Loucy (cell line): ENCODE data around the gene CPEB3.

Experiments used
- CTCF ChIP-seq: fragments of 200-600 bp; sonication (generic); conservative IDR thresholded peaks from 2 replicates; pipeline ENCODE4 v1.5.1; 2014; ENCODE audit warnings: mild to moderate bottlenecking, antibody characterized with exemption, low read length
- EZH2phosphoT487 ChIP-seq: fragments of 200-600 bp; IDR thresholded peaks from 2 replicates; pipeline ENCODE4 v1.6.1; 2018; ENCODE audit warnings: antibody characterized with exemption, mild to moderate bottlenecking, moderate library complexity, borderline replicate concordance

- TF ChIP-seq CTCF (no peak), EZH2phosphoT487 (no peak)
Measured at GRCh38 chr10:92014620-92015019, 276.3 kb downstream of the CPEB3 start.
